ENCODE results near the gene TTC12.

Gene TTC12

GRCh38 chr11:113331441-113331840 lies 17.1 kb downstream of the TTC12 start:
- H3K27me3 ChIP-seq (ENCODE audit: insufficient read depth, low read depth), result no peaks in the 10 kb centered on the region
- H3K4me2 ChIP-seq, result peak overlapping the region; percentile 63; the same call in 1 of the 2 replicates
- TF ChIP-seq CTCF (conservative IDR thresholded peaks at IDR 0.05; ENCODE audit: low read depth, low read length), result no peak
- no peak overlapping the region for H3K9ac ChIP-seq
- H3K4me1 ChIP-seq (ENCODE audit: low read depth, poor library complexity, severe bottlenecking), result peaks cover 80% of the 10 kb centered on the region
- H3K36me3 ChIP-seq (ENCODE audit: insufficient read depth), result no peaks in the 10 kb centered on the region
- H4K20me1 ChIP-seq (ENCODE audit: insufficient read depth), result no peaks in the 10 kb centered on the region
- H2AFZ ChIP-seq (ENCODE audit: low read depth), result no peak overlapping the region
- H3K27ac ChIP-seq, result no peak overlapping the region; the same call in 1 of the 2 replicates
- no peak overlapping the region for H3K4me3 ChIP-seq (IDR thresholded peaks at IDR 0.05; ENCODE audit: insufficient read depth, low read depth, low read length)
- no peaks in the 10 kb centered on the region for H3K79me2 ChIP-seq (ENCODE audit: insufficient read depth, low read depth)

GRCh38 chr11:113332023-113332422 lies 17.6 kb downstream of the TTC12 start:
- no peaks in the 10 kb centered on the region for H3K27me3 ChIP-seq (ENCODE audit: insufficient read depth, low read depth)
- H4K20me1 ChIP-seq (ENCODE audit: insufficient read depth), result no peaks in the 10 kb centered on the region
- peaks cover 86% of the 10 kb centered on the region for H3K4me1 ChIP-seq (ENCODE audit: low read depth, poor library complexity, severe bottlenecking)
- H3K27ac ChIP-seq, result peak overlapping the region; percentile 88; the same call in 1 of the 2 replicates
- no peak overlapping the region for H2AFZ ChIP-seq (ENCODE audit: low read depth)
- H3K4me3 ChIP-seq (IDR thresholded peaks at IDR 0.05; ENCODE audit: insufficient read depth, low read depth, low read length), result no peak overlapping the region
- no peaks in the 10 kb centered on the region for H3K36me3 ChIP-seq (ENCODE audit: insufficient read depth)
- TF ChIP-seq CTCF (conservative IDR thresholded peaks at IDR 0.05; ENCODE audit: low read depth, low read length), result no peak
- H3K79me2 ChIP-seq (ENCODE audit: insufficient read depth, low read depth), result no peaks in the 10 kb centered on the region
- peak overlapping the region; percentile 63; the same call in 1 of the 2 replicates for H3K4me2 ChIP-seq
- no peak overlapping the region; the same call in 1 of the 2 replicates for H3K9ac ChIP-seq

- peak overlapping the region; percentile 26; the same call in 1 of the 2 replicates for H3K9ac ChIP-seq
- peak overlapping the region; percentile 88 for H3K27ac ChIP-seq
- no peak overlapping the region for H2AFZ ChIP-seq (ENCODE audit: low read depth)
- H3K27me3 ChIP-seq (ENCODE audit: insufficient read depth, low read depth), result no peaks in the 10 kb centered on the region
- TF ChIP-seq CTCF (conservative IDR thresholded peaks at IDR 0.05; ENCODE audit: low read depth, low read length), result no peak
- H3K4me2 ChIP-seq, result peak overlapping the region; percentile 71
- no peaks in the 10 kb centered on the region for H4K20me1 ChIP-seq (ENCODE audit: insufficient read depth)
- no peaks in the 10 kb centered on the region for H3K79me2 ChIP-seq (ENCODE audit: insufficient read depth, low read depth)
- H3K36me3 ChIP-seq (ENCODE audit: insufficient read depth), result no peaks in the 10 kb centered on the region
- no peak overlapping the region for H3K4me3 ChIP-seq (IDR thresholded peaks at IDR 0.05; ENCODE audit: insufficient read depth, low read depth, low read length)
- peaks cover 88% of the 10 kb centered on the region for H3K4me1 ChIP-seq (ENCODE audit: low read depth, poor library complexity, severe bottlenecking)
Measured at GRCh38 chr11:113332638-113333329, 18.4 kb downstream of the TTC12 start.

- H3K9ac ChIP-seq, result peak overlapping the region; percentile 26; the same call in 1 of the 2 replicates
- peaks cover 79% of the 10 kb centered on the region for H3K4me1 ChIP-seq (ENCODE audit: low read depth, poor library complexity, severe bottlenecking)
- no peak overlapping the region for H3K4me3 ChIP-seq (IDR thresholded peaks at IDR 0.05; ENCODE audit: insufficient read depth, low read depth, low read length)
- H2AFZ ChIP-seq (ENCODE audit: low read depth), result peak overlapping the region; percentile 39; the same call in 1 of the 2 replicates
- no peaks in the 10 kb centered on the region for H4K20me1 ChIP-seq (ENCODE audit: insufficient read depth)
- H3K36me3 ChIP-seq (ENCODE audit: insufficient read depth), result no peaks in the 10 kb centered on the region
- H3K27me3 ChIP-seq (ENCODE audit: insufficient read depth, low read depth), result no peaks in the 10 kb centered on the region
- TF ChIP-seq CTCF (conservative IDR thresholded peaks at IDR 0.05; ENCODE audit: low read depth, low read length), result no peak
- peak overlapping the region; percentile 71 for H3K4me2 ChIP-seq
- no peaks in the 10 kb centered on the region for H3K79me2 ChIP-seq (ENCODE audit: insufficient read depth, low read depth)
- peak overlapping the region; percentile 88 for H3K27ac ChIP-seq
Measured at GRCh38 chr11:113334183-113334582, 19.8 kb downstream of the TTC12 start.

Data from KMS-11 (cell line).